Raji (cell line): Measurements from ENCODE around the gene ZNF519.

ENCODE experiments used
- POLR2A ChIP-seq: IDR thresholded peaks from 2 replicates; pipeline ENCODE4 v1.6.1; 2011; ENCODE audit warnings: low read depth, low read length, control low read depth; ENCODE audit not compliant: insufficient read depth

ZNF519 gene

GRCh38 chr18:14092625-14093306, 39.5 kb downstream of the ZNF519 start:
- no peak for TF ChIP-seq POLR2A

- TF ChIP-seq POLR2A = no peak
Observed at GRCh38 chr18:14089781-14090180, 42.5 kb downstream of the ZNF519 start.

DNA sequence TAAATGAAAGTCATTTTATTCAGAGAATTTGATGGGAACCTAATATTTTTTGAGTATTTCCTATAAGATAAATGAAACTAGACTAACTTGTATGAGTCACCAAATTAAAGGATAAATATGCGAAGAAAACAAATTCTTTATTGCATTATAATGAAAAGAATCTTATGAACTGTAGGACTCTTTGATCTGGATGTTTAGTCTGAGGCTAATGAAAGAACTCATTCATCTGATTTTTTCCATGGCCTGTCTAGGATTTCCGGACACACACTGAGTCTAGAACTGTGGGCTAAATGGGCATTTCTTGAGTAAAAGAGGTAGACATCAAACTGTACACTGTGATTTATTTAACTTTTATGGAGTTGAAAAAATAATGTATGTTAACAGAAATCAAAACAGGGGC, 43.0 kb downstream of the ZNF519 start:
- TF ChIP-seq POLR2A = no peak

- no peak for TF ChIP-seq POLR2A
Observed at GRCh38 chr18:14086458-14087231, 45.6 kb downstream of the ZNF519 start.

DNA sequence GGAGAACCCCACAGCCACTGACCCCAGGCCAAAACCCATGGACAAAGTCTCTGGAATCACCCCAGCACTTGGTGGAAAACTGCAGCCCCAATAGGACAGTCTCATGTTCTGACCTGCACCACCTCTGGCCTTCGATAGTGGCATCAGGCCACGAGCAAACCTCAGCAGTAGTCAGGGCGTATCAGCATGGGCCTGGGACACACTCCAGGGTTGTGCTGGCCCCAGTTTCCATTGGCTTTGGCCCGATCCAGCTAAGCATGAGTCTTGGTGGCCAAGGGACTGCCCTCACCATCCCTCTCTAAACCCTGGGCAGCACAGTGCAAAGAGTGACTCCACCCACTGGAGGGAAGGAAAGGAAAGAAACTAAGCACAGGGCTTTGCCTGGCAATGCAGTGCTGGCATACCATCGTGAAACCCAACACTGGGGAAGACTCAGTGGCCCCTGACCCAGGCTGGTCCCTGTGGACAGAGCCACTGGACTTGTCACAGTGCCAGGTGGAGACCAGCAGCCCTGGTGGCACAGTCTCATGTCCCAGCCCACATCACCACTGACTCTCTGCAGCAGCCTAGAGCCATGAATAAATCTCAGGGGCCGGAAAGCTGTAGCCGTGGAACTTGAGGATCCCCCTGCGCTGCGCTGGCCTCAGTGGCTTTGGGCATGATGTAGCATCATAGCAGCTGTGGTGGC, 46.3 kb downstream of the ZNF519 start:
- TF ChIP-seq POLR2A = no peak

DNA sequence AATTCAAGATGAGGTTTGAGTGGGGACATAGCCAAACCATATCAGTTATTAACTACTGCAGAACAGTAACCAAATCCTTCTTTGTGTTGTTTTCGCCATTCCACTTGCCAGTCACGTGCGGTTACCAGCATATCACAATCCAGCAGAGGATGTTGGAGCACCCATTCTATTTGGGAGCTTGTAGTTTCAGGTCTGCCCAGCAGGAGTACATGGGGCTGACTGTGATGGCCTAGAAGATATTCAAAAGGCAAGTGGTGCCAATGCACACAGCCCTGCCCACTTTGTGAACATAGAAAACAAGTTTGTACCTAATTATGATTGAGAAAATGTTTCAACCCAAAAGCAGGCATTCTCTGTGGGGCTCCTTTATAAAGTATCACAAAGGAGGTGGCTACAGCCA, 57.0 kb downstream of the ZNF519 start:
- no peak for TF ChIP-seq POLR2A

DNA sequence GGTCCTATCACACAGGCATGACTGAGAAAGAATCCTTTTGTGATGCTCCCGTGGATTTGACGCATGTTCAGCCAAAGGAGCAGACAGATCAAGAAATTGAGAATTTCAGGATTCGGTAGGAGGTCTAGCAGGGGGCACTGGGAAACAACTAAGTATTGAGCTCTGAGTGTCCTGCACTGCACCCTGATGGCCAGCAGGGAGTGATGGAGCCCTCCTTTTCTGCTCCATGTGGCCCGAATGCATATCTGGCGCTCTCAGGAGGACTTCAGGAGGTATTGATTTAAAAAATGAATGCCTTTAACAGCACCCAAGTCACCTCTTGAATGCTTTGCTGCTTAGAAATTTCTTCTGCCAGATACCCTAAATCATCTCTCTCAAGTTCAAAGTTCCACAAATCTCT, 58.0 kb downstream of the ZNF519 start:
- no peak for TF ChIP-seq POLR2A

GRCh38 chr18:14053661-14054060, 78.6 kb downstream of the ZNF519 start:
- no peak for TF ChIP-seq POLR2A
